Astrocyte (in vitro differentiated cells and primary cell): ENCODE measurements around the gene ME3.

Experiments used
- CTCF ChIP-seq: IDR thresholded peaks from 2 replicates; pipeline ENCODE4 v1.5.1; 2011; ENCODE audit warnings: low read depth, mild to moderate bottlenecking, inconsistent platforms, low read length, moderate library complexity; ENCODE audit not compliant: insufficient read depth
- EZH2 ChIP-seq: IDR thresholded peaks from 2 replicates; pipeline ENCODE4 v1.6.1; 2012; ENCODE audit warnings: mild to moderate bottlenecking, low read length, inconsistent platforms; ENCODE audit not compliant: insufficient read depth

GRCh38 chr11:86442827-86443226, 229.6 kb downstream of the ME3 start:
- TF ChIP-seq CTCF (no peak), EZH2 (no peak)
